Ishikawa (cell line): ENCODE data around the gene TIE1.

Experiments
- CEBPB ChIP-seq: IDR thresholded peaks from 2 replicates; pipeline ENCODE4 v1.6.1; 2012
- CREB1 ChIP-seq: IDR thresholded peaks from 2 replicates; pipeline ENCODE4 v1.6.1; 2012; ENCODE audit warnings: low read depth
- EGR1 ChIP-seq: IDR thresholded peaks from 2 replicates; pipeline ENCODE4 v1.6.1; 2012
- EP300 ChIP-seq: IDR thresholded peaks from 2 replicates; pipeline ENCODE4 v1.6.1; 2012; ENCODE audit warnings: borderline replicate concordance
- RAD21 ChIP-seq: IDR thresholded peaks from 2 replicates; pipeline ENCODE4 v1.6.1; 2012; ENCODE audit warnings: low read depth
- YY1 ChIP-seq: IDR thresholded peaks from 2 replicates; pipeline ENCODE4 v1.6.1; 2012; ENCODE audit warnings: low read depth
- ZBTB7A ChIP-seq: IDR thresholded peaks from 2 replicates; pipeline ENCODE4 v1.6.1; 2012; ENCODE audit warnings: low read depth
- TF ChIP-seq, protein P1 (sequence below): IDR thresholded peaks from 2 replicates; pipeline ENCODE4 v1.6.1; 2012; ENCODE audit warnings: low read depth, mild to moderate bottlenecking
- TF ChIP-seq, protein P2 (sequence below): IDR thresholded peaks from 2 replicates; pipeline ENCODE4 v1.6.1; 2012

DNA sequence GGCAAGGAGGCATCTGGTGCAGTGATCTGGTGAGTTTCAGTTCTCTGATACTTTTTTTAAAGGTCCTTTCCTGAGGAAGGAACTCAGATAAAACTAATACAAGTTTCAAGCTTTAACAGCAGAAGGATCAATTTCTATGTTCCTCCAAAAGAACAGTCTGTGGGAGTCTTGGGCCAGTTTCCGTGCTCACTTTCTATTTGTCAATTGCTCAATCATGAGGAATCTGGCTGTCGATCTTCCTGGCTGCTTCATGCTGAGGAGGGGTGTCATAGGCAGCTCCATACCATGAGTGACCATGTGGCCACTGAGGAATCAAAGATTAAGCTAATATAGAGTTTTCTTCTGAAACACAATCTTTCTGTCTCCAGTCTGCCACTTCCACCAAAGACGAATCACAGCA is 42.4 kb upstream of the TIE1 start:
- TF ChIP-seq EP300, result no peak
- TF ChIP-seq EGR1, result no peak
- TF ChIP-seq CREB1, result no peak
- TF ChIP-seq RAD21, result no peak
- TF ChIP-seq, protein P1, sequence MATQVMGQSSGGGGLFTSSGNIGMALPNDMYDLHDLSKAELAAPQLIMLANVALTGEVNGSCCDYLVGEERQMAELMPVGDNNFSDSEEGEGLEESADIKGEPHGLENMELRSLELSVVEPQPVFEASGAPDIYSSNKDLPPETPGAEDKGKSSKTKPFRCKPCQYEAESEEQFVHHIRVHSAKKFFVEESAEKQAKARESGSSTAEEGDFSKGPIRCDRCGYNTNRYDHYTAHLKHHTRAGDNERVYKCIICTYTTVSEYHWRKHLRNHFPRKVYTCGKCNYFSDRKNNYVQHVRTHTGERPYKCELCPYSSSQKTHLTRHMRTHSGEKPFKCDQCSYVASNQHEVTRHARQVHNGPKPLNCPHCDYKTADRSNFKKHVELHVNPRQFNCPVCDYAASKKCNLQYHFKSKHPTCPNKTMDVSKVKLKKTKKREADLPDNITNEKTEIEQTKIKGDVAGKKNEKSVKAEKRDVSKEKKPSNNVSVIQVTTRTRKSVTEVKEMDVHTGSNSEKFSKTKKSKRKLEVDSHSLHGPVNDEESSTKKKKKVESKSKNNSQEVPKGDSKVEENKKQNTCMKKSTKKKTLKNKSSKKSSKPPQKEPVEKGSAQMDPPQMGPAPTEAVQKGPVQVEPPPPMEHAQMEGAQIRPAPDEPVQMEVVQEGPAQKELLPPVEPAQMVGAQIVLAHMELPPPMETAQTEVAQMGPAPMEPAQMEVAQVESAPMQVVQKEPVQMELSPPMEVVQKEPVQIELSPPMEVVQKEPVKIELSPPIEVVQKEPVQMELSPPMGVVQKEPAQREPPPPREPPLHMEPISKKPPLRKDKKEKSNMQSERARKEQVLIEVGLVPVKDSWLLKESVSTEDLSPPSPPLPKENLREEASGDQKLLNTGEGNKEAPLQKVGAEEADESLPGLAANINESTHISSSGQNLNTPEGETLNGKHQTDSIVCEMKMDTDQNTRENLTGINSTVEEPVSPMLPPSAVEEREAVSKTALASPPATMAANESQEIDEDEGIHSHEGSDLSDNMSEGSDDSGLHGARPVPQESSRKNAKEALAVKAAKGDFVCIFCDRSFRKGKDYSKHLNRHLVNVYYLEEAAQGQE, result no peak
- no peak for TF ChIP-seq YY1
- TF ChIP-seq ZBTB7A, result no peak
- no peak for TF ChIP-seq CEBPB
- TF ChIP-seq, protein P2, sequence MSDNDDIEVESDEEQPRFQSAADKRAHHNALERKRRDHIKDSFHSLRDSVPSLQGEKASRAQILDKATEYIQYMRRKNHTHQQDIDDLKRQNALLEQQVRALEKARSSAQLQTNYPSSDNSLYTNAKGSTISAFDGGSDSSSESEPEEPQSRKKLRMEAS, result no peak
